MM.1S (cell line): Measurements from ENCODE around the gene ECE1.

ENCODE experiments used
- DNase-seq: peaks from one replicate; pipeline ENCODE4 v3.0.0-alpha.2; 2015
- H2AFZ ChIP-seq: fragments of 300-600 bp; sonication (generic); 2 replicates; pipeline ENCODE4 v1.6.0; 2016; ENCODE audit warnings: antibody characterized with exemption, low read length
- H3F3A ChIP-seq: fragments of 300-600 bp; sonication (generic); 2 replicates; pipeline ENCODE4 v1.6.1; 2016; ENCODE audit warnings: mild to moderate bottlenecking, antibody characterized with exemption, low read length, moderate library complexity, mixed read lengths; ENCODE audit not compliant: insufficient read depth
- H3K27ac ChIP-seq: fragments of 300-600 bp; sonication (generic); 2 replicates; pipeline ENCODE4 v1.5.1; 2016; ENCODE audit warnings: mild to moderate bottlenecking, low read length
- H3K27me3 ChIP-seq: fragments of 300-600 bp; sonication (generic); replicated peaks from 2 replicates; pipeline ENCODE4 v1.6.0; 2016; ENCODE audit warnings: low read length; ENCODE audit not compliant: insufficient read depth
- H3K36me3 ChIP-seq: fragments of 300-600 bp; sonication (generic); replicated peaks from 2 replicates; pipeline ENCODE4 v1.6.1; 2016; ENCODE audit warnings: mild to moderate bottlenecking, low read length, mixed read lengths; ENCODE audit not compliant: insufficient read depth
- H3K4me1 ChIP-seq: fragments of 300-600 bp; sonication (generic); 2 replicates; pipeline ENCODE4 v1.6.1; 2016; ENCODE audit warnings: low read length, mixed read lengths
- H3K4me2 ChIP-seq: fragments of 300-600 bp; sonication (generic); 2 replicates; pipeline ENCODE4 v1.6.0; 2016; ENCODE audit warnings: low read depth, low read length
- H3K4me3 ChIP-seq: fragments of 300-600 bp; sonication (generic); 2 replicates; pipeline ENCODE4 v1.5.1; 2016; ENCODE audit warnings: low read length, mixed read lengths
- H3K79me2 ChIP-seq: fragments of 300-600 bp; sonication (generic); 2 replicates; pipeline ENCODE4 v1.6.1; 2016; ENCODE audit warnings: mixed run types, low read length, mixed read lengths
- H3K9ac ChIP-seq: fragments of 300-600 bp; sonication (generic); 2 replicates; pipeline ENCODE4 v1.6.1; 2016; ENCODE audit warnings: low read length, mixed read lengths
- H3K9me2 ChIP-seq: fragments of 300-600 bp; sonication (generic); replicated peaks from 2 replicates; pipeline ENCODE4 v1.6.1; 2016; ENCODE audit warnings: mild to moderate bottlenecking, low read length, mixed read lengths; ENCODE audit not compliant: insufficient read depth
- H3K9me3 ChIP-seq: fragments of 300-600 bp; sonication (generic); replicated peaks from 2 replicates; pipeline ENCODE4 v1.6.1; 2016; ENCODE audit warnings: mild to moderate bottlenecking, low read length, mixed read lengths; ENCODE audit not compliant: insufficient read depth
- H4K20me1 ChIP-seq: fragments of 300-600 bp; sonication (generic); 2 replicates; pipeline ENCODE4 v1.6.1; 2016; ENCODE audit warnings: mild to moderate bottlenecking, low read length, moderate library complexity, mixed read lengths; ENCODE audit not compliant: insufficient read depth
- CTCF ChIP-seq: fragments of 300-600 bp; sonication (generic); IDR thresholded peaks from 2 replicates; pipeline ENCODE4 v1.5.1; 2016; ENCODE audit warnings: antibody characterized with exemption, low read length, mixed read lengths
- EZH2 ChIP-seq: fragments of 300-600 bp; sonication (generic); optimal IDR thresholded peaks from 2 replicates; pipeline ENCODE3; 2017; ENCODE audit warnings: low read depth, mild to moderate bottlenecking, antibody characterized with exemption, low read length, mixed read lengths
- EZH2phosphoT487 ChIP-seq: fragments of 300-600 bp; sonication (generic); IDR thresholded peaks from 2 replicates; pipeline ENCODE4 v1.6.1; 2018; ENCODE audit warnings: antibody characterized with exemption, low read length

The ECE1 gene

GRCh38 chr1:21267191-21268077, 22.8 kb downstream of the ECE1 start:
- Histone ChIP-seq H3K36me3 (no peaks in the 10 kb centered on the region), H3F3A (no peaks in the 10 kb centered on the region), H3K9me2 (no peaks in the 10 kb centered on the region), H2AFZ (no peak overlapping the region), H3K9me3 (no peaks in the 10 kb centered on the region), H3K9ac (no peak overlapping the region), H3K79me2 (no peaks in the 10 kb centered on the region), H4K20me1 (no peaks in the 10 kb centered on the region), H3K4me3 (no peak overlapping the region), H3K27ac (peak overlapping the region; percentile 38; the same call in 1 of the 2 replicates), H3K4me2 (no peak overlapping the region), H3K4me1 (peaks cover 15% of the 10 kb centered on the region), H3K27me3 (no peaks in the 10 kb centered on the region)
- DNase-seq = no peak
- TF ChIP-seq EZH2phosphoT487 (no peak), CTCF (no peak), EZH2 (no peak)

- H3K9ac ChIP-seq = no peak overlapping the region
- no peaks in the 10 kb centered on the region for H3K27me3 ChIP-seq
- H3K27ac ChIP-seq = no peak overlapping the region
- H3K4me1 ChIP-seq = peaks cover 15% of the 10 kb centered on the region
- H3K4me2 ChIP-seq = no peak overlapping the region
- H3K79me2 ChIP-seq = no peaks in the 10 kb centered on the region
- H3K9me3 ChIP-seq = no peaks in the 10 kb centered on the region
- no peaks in the 10 kb centered on the region for H3K9me2 ChIP-seq
- H4K20me1 ChIP-seq = no peaks in the 10 kb centered on the region
- DNase-seq = no peak
- H2AFZ ChIP-seq = no peak overlapping the region
- H3K4me3 ChIP-seq = no peak overlapping the region
- H3F3A ChIP-seq = no peaks in the 10 kb centered on the region
- TF ChIP-seq EZH2phosphoT487 = no peak
- no peak for TF ChIP-seq CTCF
- no peak for TF ChIP-seq EZH2
- no peaks in the 10 kb centered on the region for H3K36me3 ChIP-seq
Observed at GRCh38 chr1:21266119-21266774, 24.0 kb downstream of the ECE1 start.

GRCh38 chr1:21265644-21266043, 24.6 kb downstream of the ECE1 start:
- TF ChIP-seq EZH2 (no peak), CTCF (no peak), EZH2phosphoT487 (no peak)
- DNase-seq = no peak
- Histone ChIP-seq H4K20me1 (no peaks in the 10 kb centered on the region), H3K9me2 (no peaks in the 10 kb centered on the region), H3K27me3 (no peaks in the 10 kb centered on the region), H3F3A (no peaks in the 10 kb centered on the region), H3K9me3 (no peaks in the 10 kb centered on the region), H2AFZ (no peak overlapping the region), H3K4me1 (peaks cover 15% of the 10 kb centered on the region), H3K27ac (no peak overlapping the region), H3K36me3 (no peaks in the 10 kb centered on the region), H3K79me2 (no peaks in the 10 kb centered on the region), H3K4me2 (no peak overlapping the region), H3K9ac (no peak overlapping the region), H3K4me3 (no peak overlapping the region)
